HG02588 (cell line): Measurements from ENCODE around the gene CHAMP1.

Experiments used
- ATAC-seq: cut with Tn5 transposase; IDR thresholded peaks from one replicate; pipeline ENCODE4 v1.9.1; 2021; ENCODE audit warnings: mild to moderate bottlenecking, moderate library complexity; ENCODE audit not compliant: unreplicated experiment

Gene CHAMP1

DNA sequence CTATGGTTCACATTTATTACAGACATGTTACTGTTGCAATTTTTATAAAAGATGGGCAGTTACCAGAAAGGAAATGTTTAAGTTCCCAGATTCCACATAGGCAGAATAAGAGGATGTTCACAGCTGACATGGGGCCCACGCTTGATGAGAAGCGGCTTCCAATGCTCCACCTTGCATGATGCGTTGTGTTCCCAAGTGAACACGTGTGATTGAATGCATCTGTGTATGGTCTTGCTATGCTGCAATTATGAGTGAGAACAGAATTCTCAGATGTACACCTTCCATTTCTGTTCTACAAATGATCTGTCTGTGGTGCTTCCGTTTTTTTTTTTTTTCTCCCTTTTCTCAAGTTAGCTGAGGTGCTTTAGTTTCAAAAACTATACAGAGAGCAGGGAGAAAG is 17.4 kb upstream of the CHAMP1 start:
- ATAC-seq = no peak

DNA sequence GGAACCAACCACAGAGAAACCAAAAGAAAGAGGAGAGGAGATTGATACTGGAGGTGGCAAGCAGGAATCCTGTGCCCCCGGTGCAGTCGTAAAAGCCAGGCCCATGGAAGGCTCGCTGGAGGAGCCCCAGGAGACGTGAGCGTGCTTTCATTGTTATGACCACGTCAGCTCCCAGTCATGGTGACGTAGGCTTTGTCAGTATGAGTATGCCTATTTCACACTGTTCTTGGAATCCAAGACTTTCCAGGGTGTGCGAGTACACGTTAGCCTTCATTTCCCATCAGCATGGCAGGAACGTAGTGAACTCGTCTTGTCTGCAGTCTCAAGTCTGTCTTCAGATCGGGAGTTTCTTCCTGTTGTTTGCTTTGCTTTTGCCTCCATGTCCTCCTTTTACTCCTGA is 15.4 kb upstream of the CHAMP1 start:
- no peak for ATAC-seq

DNA sequence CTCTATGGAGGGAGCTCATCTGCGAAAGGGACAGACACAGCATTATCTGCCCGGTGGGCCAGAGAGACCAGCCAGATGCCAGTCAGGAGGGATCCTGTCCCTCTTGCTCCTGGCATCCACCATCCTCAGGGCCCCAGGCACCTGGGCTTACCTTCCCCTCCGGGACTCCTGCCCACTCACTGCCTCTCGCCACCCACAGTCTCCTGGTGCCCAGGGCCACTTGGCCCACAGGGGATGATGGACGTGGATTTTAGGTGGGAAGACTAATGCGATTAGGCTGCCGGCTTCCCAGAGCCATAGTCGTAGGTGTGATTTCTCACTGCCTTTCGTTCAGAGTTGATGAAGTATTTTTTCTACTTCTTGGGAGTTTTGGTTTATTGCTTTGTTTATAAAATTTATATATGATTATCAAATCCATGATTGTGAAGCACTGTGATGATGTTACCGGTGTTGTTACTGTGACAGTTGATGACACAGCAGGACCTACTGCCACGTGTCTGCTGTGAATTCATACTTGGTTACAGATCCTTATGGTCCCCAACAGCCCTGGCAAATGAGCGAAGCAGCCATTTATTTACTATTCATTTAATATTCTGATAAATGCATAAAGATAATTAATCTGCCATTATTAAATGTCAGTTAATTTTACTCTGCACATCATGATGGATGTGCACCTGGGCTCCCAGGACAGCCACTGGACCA is 14.5 kb upstream of the CHAMP1 start:
- no peak for ATAC-seq

DNA sequence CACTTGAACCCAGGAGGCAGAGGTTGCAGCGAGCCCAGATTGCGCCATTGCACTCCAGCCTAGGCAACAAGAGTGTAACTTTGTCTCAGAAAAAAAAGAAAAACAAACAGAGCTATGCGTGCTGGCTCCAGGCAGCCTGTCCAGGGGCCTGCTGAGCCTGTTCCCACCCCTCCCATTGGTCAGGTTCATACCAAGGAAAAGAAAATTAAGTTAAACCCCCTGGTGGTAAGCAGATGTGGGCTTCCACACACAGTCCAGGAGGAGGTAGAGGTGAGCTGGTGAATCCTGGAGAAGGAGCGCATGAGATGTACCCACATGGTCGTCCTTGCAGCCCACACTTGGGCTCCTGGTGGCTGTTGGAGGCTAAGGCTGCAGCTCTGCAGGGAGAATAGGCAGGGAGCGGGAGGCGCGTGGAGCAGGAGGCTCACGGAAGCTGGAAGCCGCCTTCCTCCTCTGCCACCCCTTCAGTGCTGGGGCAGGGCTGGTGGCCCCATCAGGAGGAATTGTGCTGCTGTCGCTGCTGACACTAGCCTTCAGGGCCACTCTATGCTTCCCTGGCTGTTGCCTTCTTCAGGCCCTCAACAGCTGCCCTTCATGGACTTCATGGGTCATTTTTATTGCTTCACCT is 10.5 kb upstream of the CHAMP1 start:
- no peak for ATAC-seq

DNA sequence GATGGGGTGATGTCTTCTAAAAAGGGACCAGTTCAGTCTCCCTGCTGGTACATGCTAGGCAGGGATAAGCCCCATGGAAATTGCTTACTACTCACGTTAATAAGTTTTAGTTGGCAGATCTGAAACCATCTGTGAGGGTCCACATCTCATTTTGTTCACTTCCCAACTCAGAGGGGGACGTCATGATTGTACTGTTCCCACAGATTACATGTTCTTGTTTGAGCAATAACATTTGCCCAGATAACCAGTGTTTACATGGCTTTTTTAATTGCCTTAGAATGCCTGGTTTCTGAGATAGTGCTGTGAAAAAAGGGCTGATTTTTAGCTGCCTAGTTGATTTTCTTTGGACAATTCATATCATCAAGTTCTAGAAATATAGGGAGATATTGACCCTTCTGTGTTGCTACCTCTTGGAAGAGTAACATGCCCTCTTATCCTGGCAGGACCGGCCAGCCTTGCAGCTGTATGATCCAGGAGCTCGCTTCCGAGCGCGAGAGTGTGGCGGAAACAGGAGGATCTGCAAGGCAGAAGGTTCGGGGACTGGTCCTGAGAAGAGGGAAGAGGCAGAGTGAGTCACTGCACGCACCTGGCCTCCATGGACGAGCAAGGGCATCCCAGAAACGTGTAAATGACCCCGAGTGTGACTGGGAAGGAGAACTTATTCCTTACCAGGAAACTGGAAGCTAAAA is 9.8 kb upstream of the CHAMP1 start:
- ATAC-seq = no peak

DNA sequence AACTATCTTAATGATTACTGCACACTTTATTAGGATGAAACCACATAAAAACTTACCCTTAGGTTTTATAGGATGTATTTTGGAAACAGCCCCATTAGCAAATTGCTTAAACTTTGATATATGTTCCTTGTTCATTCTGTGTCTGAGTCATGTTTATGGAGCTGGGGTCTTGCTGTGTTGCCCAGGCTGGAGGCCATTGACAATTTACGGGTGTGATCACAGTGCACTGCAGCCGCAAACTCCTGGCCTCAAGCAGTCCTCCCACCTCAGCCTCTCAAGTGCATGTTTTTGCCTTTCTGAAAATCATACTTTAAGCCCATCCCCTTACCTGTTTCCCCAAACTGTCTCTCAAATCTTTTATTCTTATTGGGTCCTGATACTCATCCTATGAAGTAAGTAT is 5.2 kb upstream of the CHAMP1 start:
- no peak for ATAC-seq

DNA sequence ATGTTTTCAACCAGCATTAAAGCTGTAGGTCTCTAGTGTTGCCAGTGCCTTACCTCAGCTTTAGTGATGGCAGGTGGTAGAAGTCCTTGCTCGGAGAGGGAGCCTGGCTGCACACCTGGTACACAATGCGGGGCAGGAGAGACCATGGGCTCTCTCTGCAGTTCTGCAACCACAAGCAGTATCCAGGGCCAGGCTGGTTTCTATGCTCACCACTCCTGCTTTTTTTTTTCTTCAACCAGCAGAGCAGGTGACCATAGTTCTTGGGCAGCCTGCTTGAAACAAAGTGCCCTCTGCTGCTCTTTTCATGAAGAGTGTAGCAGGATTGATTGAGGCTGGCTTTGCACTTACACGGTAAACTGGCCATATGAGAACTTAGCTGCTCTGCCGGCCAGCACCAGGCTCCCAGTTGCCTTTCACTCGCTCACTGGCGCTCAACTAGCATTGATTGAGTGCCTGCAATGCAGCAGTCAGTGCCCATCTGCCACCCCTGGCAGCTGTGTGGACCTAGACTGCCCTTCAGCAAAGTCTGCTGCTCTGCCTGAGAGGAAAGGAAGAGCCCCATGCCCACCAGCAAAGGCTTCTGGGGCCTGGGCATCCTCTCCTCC is 4.4 kb upstream of the CHAMP1 start:
- ATAC-seq = no peak

DNA sequence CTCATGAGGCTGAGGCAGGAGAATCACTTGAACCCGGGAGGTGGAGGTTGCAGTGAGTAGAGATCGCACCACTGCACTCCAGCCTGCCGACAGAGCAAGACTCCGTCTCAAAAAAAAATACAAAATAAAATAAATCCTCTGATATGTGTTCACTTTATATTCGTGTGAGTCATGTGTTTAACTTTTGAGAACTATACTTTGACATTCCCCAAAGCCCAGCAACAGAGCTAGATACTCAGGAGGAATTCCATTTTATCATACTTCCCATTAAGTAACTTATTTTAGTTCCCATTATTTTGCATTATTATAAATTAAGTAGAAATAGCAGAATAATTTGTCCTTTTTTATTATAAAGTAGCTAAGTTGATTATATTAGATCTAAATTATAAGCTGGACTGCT is 3.3 kb upstream of the CHAMP1 start:
- ATAC-seq = no peak

DNA sequence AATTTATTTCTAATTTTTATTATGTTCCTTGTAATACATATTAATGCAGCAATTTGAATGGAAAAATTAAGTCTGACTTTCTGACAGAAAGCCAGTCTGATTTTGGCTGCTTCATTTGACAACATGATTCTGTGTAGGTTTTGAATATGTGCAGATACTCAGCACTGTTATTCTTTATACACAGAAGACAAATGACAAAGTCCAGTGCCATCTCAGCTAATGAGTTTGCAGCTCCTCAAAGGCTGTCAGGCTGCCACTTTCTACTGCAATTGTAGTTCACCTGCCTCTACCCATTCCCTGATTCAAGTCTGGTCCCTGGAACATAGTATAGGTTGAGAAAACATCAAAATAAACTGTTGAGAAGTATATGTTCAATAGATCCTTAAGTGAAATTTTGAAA is 2.9 kb upstream of the CHAMP1 start:
- ATAC-seq = no peak

DNA sequence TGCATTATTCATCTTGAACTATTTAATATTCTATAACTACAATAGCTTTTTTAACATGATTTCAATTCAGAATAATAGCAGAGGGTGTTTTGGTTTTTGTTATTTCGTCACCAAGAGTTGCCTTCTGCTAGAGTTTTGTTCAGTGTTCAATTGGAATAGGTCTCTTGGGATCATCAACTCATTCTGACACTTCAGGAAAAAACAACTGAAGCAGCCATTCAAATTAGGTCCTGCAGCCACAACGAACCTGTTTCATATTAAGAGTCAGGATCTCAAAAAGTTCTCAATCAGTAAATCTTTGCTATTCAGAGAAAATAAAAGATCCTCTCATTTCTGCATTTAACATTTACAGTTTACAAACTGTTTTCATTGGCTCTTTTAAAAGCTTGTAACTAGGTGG is 2.4 kb upstream of the CHAMP1 start:
- no peak for ATAC-seq

DNA sequence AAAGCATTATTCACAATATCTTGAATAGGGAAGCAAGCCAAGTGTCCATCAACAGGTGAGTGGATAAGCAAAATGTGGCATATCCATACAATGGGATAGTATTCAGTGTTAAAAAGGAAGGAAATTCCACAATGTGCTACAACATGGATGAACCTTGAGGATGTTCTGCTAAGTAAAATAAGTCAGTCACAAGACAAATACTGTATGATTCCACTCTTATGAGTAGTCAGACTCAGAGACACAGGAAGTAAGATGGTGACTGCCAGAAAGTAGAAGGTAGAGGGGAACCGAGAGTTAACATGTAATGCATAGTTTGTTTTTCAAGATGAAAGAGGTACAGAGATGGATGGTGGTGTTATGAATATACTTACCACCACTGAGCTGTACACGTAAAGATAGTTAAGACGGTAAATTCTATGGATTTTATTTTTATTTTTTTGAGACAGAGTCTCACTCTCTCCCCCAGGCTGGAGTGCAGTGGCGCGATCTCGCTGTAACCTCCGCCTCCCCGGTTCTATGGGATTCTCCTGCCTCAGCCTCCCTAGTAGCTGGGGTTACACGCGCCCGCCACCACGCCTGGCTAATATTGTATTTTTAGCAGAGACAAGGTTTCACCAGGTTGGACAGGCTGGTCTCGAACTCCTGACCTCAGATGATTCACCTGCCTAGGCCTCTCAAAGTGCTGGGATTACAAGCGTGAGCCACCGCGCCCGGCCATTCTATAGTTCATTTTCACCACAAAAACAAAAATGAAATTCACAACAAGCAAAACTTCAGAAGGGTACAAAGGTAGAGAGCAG is 1.0 kb upstream of the CHAMP1 start:
- ATAC-seq = no peak

DNA sequence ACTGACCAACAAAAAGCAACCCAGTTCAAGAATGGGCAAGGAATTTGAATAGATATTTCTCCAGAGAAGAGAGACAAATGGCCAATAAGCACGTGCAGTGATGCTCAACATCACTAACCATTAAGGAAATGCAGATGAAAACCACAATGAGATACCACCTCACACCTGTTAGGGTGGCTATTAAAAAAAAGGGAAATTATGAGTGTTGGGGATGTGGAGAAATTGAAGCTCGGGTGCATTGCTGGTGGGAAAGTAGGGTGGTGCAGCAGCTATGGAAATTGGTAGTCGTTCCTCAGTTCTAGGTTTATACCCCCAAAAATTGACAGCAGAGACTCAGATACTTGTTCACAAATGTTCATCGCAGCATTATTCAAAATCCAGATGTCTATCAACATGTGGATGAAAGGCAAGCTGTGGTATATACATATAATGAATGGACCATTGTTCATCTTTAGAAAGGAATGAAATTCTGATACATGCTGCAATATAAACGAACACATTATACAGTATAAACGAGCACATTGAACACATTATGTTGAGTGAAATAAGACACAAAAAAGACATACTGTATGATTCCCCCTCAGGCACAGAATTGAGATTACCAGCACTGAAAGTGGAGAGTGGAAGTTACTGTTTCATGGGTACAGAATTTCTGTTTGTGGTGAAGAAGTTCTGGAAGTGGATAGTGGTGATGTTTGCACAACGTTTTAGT is 927 bp downstream of the CHAMP1 start:
- ATAC-seq = no peak

DNA sequence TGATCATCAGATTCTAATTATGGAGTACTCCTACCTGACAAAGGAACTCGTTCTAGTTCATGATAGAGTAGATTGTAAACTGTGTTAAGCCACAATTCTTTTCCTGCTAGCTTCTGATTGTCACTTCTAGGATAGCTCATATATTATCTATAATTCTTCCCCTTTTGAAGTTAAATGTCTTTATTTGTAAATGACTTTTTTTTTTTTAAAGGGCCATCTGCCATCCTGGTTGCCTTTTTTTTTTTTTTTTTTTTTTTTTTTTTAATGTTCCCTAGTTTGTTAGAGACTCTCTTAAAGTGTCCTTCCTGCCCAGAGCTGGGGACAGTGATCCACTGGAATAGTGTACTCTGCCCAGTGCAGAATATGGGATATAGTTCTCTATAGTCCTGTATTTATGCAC is 4.3 kb downstream of the CHAMP1 start:
- no peak for ATAC-seq

DNA sequence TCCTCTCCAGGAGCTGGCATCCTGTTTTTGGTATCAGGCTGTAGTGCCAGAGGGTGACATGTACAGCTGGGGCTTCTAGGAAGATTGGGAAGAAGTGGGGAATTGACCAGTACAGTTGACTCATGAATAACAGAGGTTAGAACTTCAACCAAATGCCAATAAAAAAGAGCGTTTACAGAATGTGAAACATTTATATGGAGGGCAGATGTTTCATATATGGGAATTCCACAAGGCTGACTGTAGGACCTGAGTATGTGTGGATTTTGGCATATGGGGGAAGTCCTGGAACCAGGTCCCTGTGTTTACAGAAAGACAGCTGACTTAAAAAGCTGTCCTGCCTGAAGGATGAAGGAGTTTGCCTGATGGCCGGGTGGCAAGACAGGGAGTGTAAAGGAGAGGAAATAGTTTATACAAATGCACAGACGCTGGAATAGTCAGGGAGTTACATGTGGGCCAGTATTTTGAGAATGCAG is 5.2 kb downstream of the CHAMP1 start:
- no peak for ATAC-seq

DNA sequence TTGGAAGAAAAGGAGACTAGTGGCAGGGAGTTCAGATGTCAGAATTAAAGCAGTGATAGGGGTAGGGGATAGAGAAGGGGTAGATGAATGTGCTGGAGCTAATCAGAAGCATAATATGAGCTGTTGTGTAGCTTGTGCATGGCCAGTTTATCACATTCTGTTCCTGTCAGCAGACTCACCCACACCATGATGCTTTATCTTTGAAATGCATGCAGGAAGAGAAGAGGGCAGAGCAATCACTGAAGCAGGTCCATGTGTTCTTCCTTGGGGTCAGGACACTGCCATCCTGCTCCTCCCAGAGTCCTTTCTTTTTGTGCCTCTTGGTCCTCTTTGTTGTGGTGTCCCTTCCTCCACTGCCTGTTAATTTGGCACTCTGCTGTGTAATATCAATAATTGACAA is 5.8 kb downstream of the CHAMP1 start:
- ATAC-seq = no peak

DNA sequence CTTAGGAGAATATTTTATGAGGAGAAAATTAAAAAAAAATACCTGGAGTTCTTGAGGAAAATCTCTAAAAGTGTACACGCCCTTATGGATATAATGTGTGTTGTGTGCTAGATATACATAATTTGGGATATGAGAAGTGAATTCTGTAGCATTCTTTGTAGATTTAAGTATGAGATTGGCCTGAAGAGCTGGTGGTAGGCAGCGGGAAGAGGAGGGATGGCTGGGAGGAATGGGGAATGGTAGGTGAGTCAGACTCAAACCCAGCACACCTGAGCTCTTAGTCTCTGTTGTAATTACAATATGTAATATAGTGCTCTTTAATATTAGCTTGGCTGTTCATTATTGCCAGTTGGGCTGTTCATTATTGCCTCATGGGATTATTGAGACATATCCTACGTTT is 7.0 kb downstream of the CHAMP1 start:
- ATAC-seq = no peak

DNA sequence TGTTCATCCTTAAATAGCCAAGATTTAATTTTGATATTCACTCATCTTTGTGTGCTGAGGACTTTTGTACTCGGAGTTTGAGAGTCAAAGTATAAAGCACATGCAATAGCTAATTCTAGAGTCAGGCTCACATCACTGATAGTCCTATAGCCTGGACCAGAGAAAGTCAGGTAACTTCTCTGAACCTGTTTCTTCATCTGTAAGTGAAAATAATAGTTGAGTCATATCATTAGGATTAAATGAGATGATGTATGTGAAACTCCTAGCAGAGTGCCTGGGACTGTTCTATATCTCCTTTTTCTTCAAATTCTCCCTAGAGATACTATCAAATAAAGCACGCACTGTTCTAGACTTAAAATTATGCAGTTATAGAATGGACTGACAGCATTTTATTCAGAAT is 9.0 kb downstream of the CHAMP1 start:
- ATAC-seq = no peak

DNA sequence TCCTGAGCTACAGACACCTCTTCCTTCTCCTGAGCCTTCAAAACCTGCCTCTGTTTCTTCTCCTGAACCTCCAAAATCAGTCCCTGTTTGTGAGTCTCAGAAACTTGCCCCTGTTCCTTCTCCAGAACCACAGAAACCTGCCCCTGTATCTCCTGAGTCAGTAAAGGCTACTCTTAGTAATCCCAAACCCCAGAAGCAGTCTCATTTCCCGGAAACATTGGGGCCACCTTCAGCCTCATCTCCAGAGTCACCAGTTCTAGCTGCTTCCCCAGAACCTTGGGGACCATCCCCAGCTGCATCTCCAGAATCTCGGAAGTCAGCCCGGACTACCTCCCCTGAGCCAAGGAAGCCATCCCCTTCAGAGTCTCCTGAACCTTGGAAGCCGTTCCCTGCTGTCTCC is 10.0 kb downstream of the CHAMP1 start:
- ATAC-seq = no peak

DNA sequence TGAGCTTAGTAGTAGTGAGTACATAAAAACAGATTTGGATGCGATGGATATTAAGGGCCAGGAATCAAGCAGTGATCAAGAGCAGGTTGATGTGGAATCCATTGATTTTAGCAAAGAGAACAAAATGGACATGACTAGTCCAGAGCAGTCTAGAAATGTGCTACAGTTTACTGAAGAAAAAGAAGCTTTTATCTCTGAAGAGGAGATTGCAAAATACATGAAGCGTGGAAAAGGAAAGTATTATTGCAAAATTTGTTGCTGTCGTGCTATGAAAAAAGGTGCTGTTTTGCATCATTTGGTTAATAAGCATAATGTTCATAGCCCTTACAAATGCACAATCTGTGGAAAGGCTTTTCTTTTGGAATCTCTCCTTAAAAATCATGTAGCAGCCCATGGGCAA is 11.4 kb downstream of the CHAMP1 start:
- ATAC-seq = no peak

DNA sequence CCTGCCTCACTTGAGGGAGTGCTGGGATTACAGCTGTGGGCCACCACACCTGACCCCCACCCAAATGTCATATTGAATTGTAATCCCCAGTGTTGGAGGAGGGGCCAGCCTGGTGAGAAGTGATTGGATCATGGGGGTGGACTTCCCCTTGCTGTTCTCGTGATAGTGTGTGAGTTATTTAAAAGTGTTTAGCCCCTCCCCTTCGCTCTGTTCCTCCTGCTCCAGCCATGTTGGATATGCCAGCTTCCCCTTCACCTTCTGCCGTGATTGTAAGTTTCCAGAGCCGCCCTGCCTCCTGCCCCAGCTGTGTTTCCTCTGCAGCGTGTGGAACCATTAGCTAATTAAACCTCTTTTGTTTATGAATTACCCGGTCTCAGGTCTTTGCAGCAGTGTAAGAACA is 13.7 kb downstream of the CHAMP1 start:
- ATAC-seq = no peak
